HG03571 (cell line): ENCODE measurements around the gene POR.
"Not testable (repeated sequence)": the region's sequence is repeated elsewhere in the genome, so short reads cannot be mapped to it uniquely, and the experiment has no call there.

ENCODE experiments used
- ATAC-seq: cut with Tn5 transposase; IDR thresholded peaks from one replicate; pipeline ENCODE4 v1.9.1; 2021; ENCODE audit not compliant: unreplicated experiment

Gene POR

DNA sequence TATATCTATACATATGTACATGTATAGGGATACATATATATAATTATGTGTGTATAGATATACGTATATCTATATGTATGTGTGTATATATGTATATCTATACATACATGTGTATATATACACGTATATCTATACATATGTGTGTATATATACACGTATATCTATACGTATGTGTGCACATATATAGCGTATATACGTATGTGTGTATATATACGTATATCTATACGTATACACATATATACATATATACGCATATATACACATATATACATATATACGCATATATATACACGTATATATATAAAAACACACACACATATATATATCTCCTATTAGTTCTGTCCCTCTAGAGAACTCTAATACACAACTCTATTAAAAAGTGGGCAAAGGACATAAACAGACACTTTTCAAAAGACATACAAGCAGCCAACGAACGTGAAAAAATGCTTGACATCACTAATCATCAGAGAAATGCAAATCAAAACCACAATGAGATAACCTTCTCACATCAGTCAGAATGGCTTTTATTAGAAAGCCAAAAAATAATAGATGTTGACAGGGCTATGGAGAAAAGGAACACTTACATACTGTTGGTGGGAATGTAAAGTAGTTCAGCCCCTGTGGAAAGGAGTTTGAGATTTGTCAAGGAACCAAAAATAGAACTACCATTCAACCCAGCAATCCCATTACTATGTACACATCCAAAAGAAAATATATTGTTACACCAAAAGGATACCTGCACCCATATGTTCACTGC lies 101.4 kb downstream of the POR start:
- ATAC-seq = no peak

DNA sequence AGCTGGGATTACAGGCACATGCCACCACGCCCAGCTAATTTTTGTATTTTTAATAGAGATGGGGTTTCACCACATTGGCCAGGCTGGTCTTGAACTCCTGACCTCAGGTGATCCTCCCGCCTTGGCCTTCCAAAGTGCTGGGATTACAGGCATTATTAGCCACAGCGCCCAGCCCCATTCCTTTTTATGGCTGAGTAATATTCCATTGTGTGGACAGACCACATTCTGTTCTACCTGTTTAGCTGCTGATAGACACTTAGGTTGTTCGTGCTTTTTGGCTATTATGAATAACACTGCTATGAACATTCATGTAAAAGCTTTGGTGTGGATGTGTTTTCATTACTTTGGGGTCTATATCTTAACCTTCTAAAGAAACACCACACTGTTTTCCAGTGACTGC lies 103.6 kb downstream of the POR start:
- not testable (repeated sequence) for ATAC-seq

DNA sequence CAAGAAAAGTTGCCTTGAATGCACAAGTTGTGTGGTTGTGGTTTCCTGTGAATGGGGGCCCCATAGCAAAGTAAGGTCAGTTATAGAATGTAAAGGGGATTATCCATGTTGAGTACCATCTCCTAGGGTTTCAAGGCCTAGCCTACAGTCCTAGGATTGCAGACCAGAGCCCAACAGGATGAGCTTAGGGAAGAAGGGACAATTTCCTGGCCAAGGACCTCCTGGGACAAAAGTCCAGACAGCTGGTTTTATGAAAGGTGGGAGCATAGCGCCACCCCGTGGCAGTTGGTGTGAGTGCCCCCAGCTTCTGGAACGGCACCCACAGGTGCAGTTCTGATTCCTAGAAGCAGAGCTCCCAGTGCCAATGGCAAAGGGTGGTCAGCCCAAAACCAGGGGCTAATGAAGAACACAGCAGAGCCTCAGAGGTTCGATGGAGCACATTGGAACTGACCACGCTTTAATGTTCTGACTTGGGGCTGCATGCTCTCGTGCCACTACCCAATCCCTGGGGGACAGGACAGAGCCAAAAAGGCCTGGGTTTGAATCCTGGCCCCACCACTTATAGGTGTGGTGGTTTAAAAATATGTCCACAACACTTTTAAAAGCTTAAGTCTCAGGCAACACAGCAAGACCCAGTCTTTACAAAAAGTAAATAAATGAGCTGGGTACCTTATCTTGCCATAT lies 105.2 kb downstream of the POR start:
- no peak for ATAC-seq

DNA sequence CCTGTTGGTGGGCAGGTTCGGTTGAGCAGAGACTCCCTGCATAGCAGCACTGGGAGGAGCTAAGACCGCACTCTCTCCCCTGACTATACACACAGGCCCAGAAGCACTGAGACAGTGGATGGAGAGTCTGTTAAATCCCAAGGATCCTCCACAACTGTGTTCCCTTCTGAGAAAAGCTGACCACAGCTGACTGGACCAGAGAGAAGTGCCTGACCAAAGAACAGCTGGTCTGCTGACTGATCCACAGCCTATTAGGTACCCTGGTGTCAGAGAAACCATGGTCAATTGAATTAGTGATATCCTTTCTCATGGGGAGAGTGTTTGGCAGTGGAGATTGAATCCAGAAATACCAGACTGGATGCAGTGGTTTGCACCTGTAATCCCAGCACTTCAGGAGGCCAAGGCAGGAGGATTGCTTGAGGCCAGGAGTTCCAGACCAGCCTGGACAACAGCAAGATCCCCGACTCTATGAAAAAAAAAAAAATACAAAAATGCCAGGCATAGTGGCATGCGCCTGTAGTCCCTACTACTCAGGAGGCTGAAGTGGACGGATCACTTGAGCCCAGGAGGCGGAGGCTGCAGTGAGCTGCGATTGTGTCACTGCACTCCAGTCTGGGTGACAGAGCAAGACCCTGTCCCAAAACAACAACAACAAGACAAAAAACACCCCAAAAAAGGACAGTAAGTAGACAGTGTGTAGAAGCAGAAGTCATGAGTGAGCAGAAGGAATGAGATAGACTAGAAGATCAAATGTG lies 107.2 kb downstream of the POR start:
- ATAC-seq = no peak

DNA sequence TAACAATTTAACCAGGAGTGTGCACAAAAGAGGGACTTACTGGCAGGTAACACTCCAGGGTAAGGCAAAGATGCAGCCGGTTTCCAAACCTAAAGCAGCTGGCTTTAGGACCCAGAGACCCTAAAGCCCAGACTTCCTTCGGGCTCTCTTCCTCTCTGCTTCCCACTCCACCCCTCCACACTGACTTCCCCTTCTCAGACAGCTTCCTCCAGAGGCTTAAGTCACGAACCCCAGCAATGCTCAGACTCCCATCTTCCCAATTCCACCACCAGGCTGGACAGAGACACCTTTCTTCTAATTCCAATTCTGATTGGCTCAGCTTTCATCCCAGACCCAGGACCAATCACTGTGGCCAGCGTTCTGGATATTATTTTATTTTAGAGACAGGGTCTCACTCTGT lies 108.0 kb downstream of the POR start:
- ATAC-seq = no peak

DNA sequence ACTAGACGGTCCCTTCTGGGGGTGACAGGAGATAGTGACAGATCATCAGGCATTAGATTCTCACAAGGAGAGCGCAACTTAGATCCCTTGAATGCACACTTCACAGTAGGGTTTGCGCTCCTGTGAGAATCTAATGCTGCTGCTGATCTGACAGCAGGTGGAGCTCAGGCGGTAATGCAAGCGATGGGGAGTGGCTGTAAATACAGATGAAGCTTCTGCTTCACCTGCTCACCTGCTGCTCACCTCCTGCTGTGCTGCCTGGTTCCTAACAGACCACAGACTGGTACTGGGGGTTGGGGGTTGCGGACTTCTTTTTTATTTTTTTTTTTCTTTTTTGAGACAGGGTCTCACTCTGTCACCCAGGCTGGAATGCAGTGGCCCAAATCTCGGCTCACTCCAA lies 114.7 kb downstream of the POR start:
- ATAC-seq = not testable (repeated sequence)

DNA sequence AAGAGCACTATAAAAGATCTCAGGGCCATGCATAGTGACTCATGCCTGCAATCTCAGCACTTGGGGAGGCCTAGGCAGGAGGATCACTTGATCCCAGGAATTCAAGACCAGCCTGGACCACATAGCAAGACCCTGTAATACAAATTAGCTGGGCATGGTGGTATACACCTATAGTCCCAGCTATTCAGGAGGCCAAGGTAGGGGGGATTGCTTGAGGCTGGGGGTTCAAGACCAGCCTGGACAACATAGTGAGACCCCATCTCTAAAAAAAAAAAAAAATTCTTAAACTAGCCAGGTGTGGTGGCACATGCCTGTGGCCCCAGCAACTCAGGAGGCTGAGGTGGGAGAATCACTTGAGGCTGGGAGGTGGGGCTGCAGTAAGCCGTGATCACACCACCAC lies 117.0 kb downstream of the POR start:
- ATAC-seq = no peak
